Esophagus (tissue), 2 donors: ENCODE measurements around the gene YY1. TPM values are rescaled to one million over a fixed set of nuclear protein-coding genes. Genes with fewer than 3 reads are reported as not detected.

Experiments
- H3K27ac ChIP-seq, 2 donors: one replicate each; pipeline ENCODE4 v1.5.1; 2013; ENCODE audit warnings: low read depth in 2 of 2, mild to moderate bottlenecking in 2 of 2, inconsistent platforms in 1 of 2, low read length in 1 of 2, moderate library complexity in 1 of 2
- H3K27me3 ChIP-seq, 2 donors: one replicate each; pipeline ENCODE4 v1.6.1; 2013; ENCODE audit warnings: low read length in 2 of 2, control low read depth in 1 of 2, mild to moderate bottlenecking in 1 of 2; ENCODE audit not compliant: insufficient read depth in 2 of 2, control insufficient read depth in 1 of 2
- H3K36me3 ChIP-seq, 2 donors: one replicate each; pipeline ENCODE4 v1.6.1; 2013; ENCODE audit warnings: low read length in 1 of 2; ENCODE audit not compliant: control insufficient read depth in 2 of 2, insufficient read depth in 2 of 2
- H3K4me1 ChIP-seq, 2 donors: one replicate each; pipeline ENCODE4 v1.6.1; 2013; ENCODE audit warnings: low read length in 1 of 2; ENCODE audit not compliant: control insufficient read depth in 2 of 2, insufficient read depth in 2 of 2
- H3K4me3 ChIP-seq, 2 donors: one replicate each; pipeline ENCODE4 v1.5.1; 2013; ENCODE audit warnings: low read length in 2 of 2, mild to moderate bottlenecking in 2 of 2, low read depth in 1 of 2, moderate library complexity in 1 of 2
- H3K9me3 ChIP-seq, 2 donors: one replicate each; pipeline ENCODE4 v1.6.1; 2013; ENCODE audit warnings: mild to moderate bottlenecking in 2 of 2, low read depth in 1 of 2, low read length in 1 of 2, moderate library complexity in 1 of 2; ENCODE audit not compliant: control insufficient read depth in 2 of 2, insufficient read depth in 1 of 2
- WGBS, 2 donors: extraction: QIAGEN DNeasy Blood & Tissue Kit; methylation state at CpG; one replicate each; pipeline ENCODE4 v1.1.7; 2013; 5-methylcytosine and 5-hydroxymethylcytosine counted together
- polyA plus RNA-seq, 2 donors: library from polyadenylated mRNA; stranded (reverse); fragments of 200-250 nt; gene quantifications; one replicate each; pipeline ENCODE4 v1.2.3, GENCODE V29; 2013
- donor health status: healthy with polysubstance abuse.
- donor health status: Bipolar disorder and iron deficiency.

Gene YY1
- polyA plus RNA-seq, 2 donors: 24.7 to 36.9 TPM

- WGBS, 2 donors: 82 to 83% methylated on average over 6 of the region's 6 CpGs
- Histone ChIP-seq H3K27ac (no peak overlapping the region), H3K4me3 (no peak overlapping the region)
Measured at GRCh38 chr14:100317389-100317788, 78.4 kb downstream of the YY1 start.

GRCh38 chr14:100317912-100318808 lies 79.2 kb downstream of the YY1 start:
- peaks cover 0 to 25% of the 10 kb centered on the region in 2 donors for H3K4me1 ChIP-seq
- H3K36me3 ChIP-seq: no peaks in the 10 kb centered on the region
- H3K27me3 ChIP-seq: no peaks in the 10 kb centered on the region
- H3K4me3 ChIP-seq: peak overlapping the region in 1 of 2 donors; percentile 21
- peak overlapping the region in 1 of 2 donors; percentile 3 for H3K27ac ChIP-seq
- peaks cover 0 to 2% of the 10 kb centered on the region in 2 donors for H3K9me3 ChIP-seq
- 39 to 40% methylated on average over 37 to 40 of the region's 40 CpGs for WGBS, 2 donors

More at GRCh38 chr14:100317389-100317788, 78.4 kb downstream of the YY1 start:
- no peaks in the 10 kb centered on the region for H3K27me3 ChIP-seq
- peaks cover 0 to 2% of the 10 kb centered on the region in 2 donors for H3K9me3 ChIP-seq
- no peaks in the 10 kb centered on the region for H3K36me3 ChIP-seq
- H3K4me1 ChIP-seq: peaks cover 0 to 27% of the 10 kb centered on the region in 2 donors

GRCh38 chr14:100320157-100320856 lies 81.4 kb downstream of the YY1 start:
- H3K27me3 ChIP-seq: no peaks in the 10 kb centered on the region
- no peak overlapping the region for H3K27ac ChIP-seq
- 73 to 83% methylated on average over 12 of the region's 12 CpGs for WGBS, 2 donors
- H3K4me3 ChIP-seq: no peak overlapping the region
- H3K9me3 ChIP-seq: no peaks in the 10 kb centered on the region
- no peaks in the 10 kb centered on the region for H3K36me3 ChIP-seq
- peaks cover 4 to 21% of the 10 kb centered on the region in 2 donors for H3K4me1 ChIP-seq

- H3K9me3 ChIP-seq: no peaks in the 10 kb centered on the region
Measured at GRCh38 chr14:100321473-100322137, 82.7 kb downstream of the YY1 start.

GRCh38 chr14:100322138-100322957 lies 83.4 kb downstream of the YY1 start:
- no peaks in the 10 kb centered on the region for H3K36me3 ChIP-seq
- peaks cover 4 to 28% of the 10 kb centered on the region in 2 donors for H3K4me1 ChIP-seq
- no peak overlapping the region for H3K27ac ChIP-seq
- H3K4me3 ChIP-seq: no peak overlapping the region
- WGBS, 2 donors: 90% methylated on average over 15 of the region's 15 CpGs
- no peaks in the 10 kb centered on the region for H3K27me3 ChIP-seq
- no peaks in the 10 kb centered on the region for H3K9me3 ChIP-seq

More at GRCh38 chr14:100321473-100322137, 82.7 kb downstream of the YY1 start:
- WGBS, 2 donors: 72 to 79% methylated on average over 9 of the region's 9 CpGs
- H3K27ac ChIP-seq: no peak overlapping the region
- H3K4me1 ChIP-seq: peaks cover 4 to 28% of the 10 kb centered on the region in 2 donors
- H3K36me3 ChIP-seq: no peaks in the 10 kb centered on the region
- H3K4me3 ChIP-seq: no peak overlapping the region
- H3K27me3 ChIP-seq: no peaks in the 10 kb centered on the region

- H3K27ac ChIP-seq: no peak within 1 kb of the TSS
- WGBS, 2 donors: 86 to 89% methylated on average over 15 to 16 of the region's 16 CpGs
- H3K36me3 ChIP-seq: no peaks in the 10 kb centered on the region
- no peak within 1 kb of the TSS for H3K4me3 ChIP-seq
- peaks cover 4 to 27% of the 10 kb centered on the region in 2 donors for H3K4me1 ChIP-seq
- H3K27me3 ChIP-seq: no peaks in the 10 kb centered on the region
- no peaks in the 10 kb centered on the region for H3K9me3 ChIP-seq
Measured at GRCh38 chr14:100323121-100323941, 84.4 kb downstream of the YY1 start, which contains the start of gene SLC25A47. SLC25A47 (plus strand) TSS chr14:100323339; CDS start chr14:100323415, 76 bp downstream.

- H3K27me3 ChIP-seq: no peaks in the 10 kb centered on the region
- no peaks in the 10 kb centered on the region for H3K9me3 ChIP-seq
- H3K27ac ChIP-seq: no peak overlapping the region
- 82 to 83% methylated on average over 8 of the region's 8 CpGs for WGBS, 2 donors
- peaks cover 4 to 25% of the 10 kb centered on the region in 2 donors for H3K4me1 ChIP-seq
- H3K4me3 ChIP-seq: no peak overlapping the region
- no peaks in the 10 kb centered on the region for H3K36me3 ChIP-seq
Measured at GRCh38 chr14:100323942-100324307, 85.0 kb downstream of the YY1 start.

GRCh38 chr14:100325231-100325632 lies 86.3 kb downstream of the YY1 start:
- Histone ChIP-seq H3K36me3 (no peaks in the 10 kb centered on the region), H3K4me1 (peaks cover 4 to 20% of the 10 kb centered on the region in 2 donors), H3K9me3 (no peaks in the 10 kb centered on the region), H3K27me3 (no peaks in the 10 kb centered on the region), H3K27ac (no peak overlapping the region), H3K4me3 (no peak overlapping the region)
- WGBS, 2 donors: 41 to 46% methylated on average over 17 of the region's 17 CpGs
